ENCODE results near the gene FASN. TPM values are rescaled to one million over a fixed set of nuclear protein-coding genes. Genes with fewer than 3 reads are reported as not detected.

The FASN gene
- total and polyA plus RNA-seq, 2 of the 13 experiments (the other 11 are each of a cell fraction or from before 2014, with no cell fraction given), result 51.7 to 101 TPM

DNA sequence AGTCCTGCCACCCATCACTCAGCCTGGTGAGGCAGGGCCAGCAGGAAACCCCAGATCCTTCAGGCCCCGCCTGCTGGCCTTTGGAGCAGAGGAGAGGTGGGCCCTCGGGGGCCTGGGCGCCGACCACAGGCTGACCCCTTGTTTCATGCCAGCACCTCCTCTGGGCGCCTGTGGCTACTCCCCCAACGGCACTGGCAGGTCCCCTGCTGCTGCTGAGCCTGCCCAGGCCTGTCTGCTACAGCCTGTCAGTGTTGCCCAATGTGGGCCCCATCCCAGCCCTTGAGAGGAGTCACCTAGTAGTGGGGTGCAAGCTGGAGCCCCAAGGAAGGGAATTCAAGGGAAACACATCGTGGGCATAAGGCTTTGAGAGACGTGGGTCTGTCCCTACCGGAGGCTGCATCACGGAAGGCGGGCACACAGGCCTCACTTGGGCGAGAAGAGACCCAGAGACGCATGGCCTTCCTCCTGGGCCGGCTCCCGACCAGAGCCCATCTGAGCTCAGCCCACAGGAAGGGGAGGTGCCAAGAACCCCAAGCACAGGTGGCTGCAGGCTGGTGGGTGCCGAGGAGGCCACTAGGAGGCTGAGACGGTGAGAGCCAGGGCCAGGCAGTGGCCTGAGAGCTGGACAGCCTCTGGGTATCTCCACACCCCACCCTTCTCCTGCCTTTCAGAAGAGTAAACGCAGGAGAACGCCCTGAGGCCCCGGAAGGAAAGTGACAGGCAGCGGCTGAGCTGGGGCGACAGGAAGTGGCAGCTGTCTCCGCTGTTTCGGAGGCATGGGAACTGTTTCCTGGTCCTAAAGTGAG lies 8.0 kb upstream of the FASN start (continued):
- TF ChIP-seq SYNCRIP (IDR thresholded peaks at IDR 0.05; ENCODE audit: insufficient read depth, low read depth, low read length) (no peak), ZNF709 (CRISPR knock-in tag; IDR thresholded peaks at IDR 0.05) (peak; percentile 62), MLLT10 (CRISPR knock-in tag; IDR thresholded peaks at IDR 0.05) (no peak), NR2F2 (IDR thresholded peaks at IDR 0.05; ENCODE audit: borderline replicate concordance, low read depth) (no peak), ZKSCAN5 (CRISPR knock-in tag; IDR thresholded peaks at IDR 0.05) (no peak), RFXAP (CRISPR knock-in tag; IDR thresholded peaks at IDR 0.05; ENCODE audit: borderline replicate concordance) (peak; percentile 89), RNF2 (conservative IDR thresholded peaks at IDR 0.05; ENCODE audit: low read depth) (peak; percentile 60; the same call in 1 of the 2 replicates), KDM3A (CRISPR knock-in tag; IDR thresholded peaks at IDR 0.05; ENCODE audit: low read depth) (0 out of 2 replicates have a peak, but pooled peaks have one; percentile 0), HNRNPUL1 (IDR thresholded peaks at IDR 0.05; ENCODE audit: low read depth, low read length) (no peak), PHF8 (CRISPR knock-in tag; IDR thresholded peaks at IDR 0.05) (peak; percentile 96), TAF15 (IDR thresholded peaks at IDR 0.05; ENCODE audit: low read depth, low read length, poor library complexity, severe bottlenecking) (no peak), PPARG (CRISPR knock-in tag; conservative IDR thresholded peaks at IDR 0.05) (0 out of 2 replicates have a peak, but pooled peaks have one; percentile 11), SRSF1 (optimal IDR thresholded peaks at IDR 0.05; ENCODE audit: low read depth, low read length) (no peak), ZNF10 (CRISPR knock-in tag; IDR thresholded peaks at IDR 0.05; ENCODE audit: borderline replicate concordance, low read depth) (0 out of 2 replicates have a peak, but pooled peaks have one; percentile 64), PHF20 (CRISPR knock-in tag; IDR thresholded peaks at IDR 0.05) (peak; percentile 86), HMG20A (CRISPR knock-in tag; IDR thresholded peaks at IDR 0.05; ENCODE audit: borderline replicate concordance) (peak; percentile 58; the same call in 1 of the 2 replicates), ZNF720 (CRISPR knock-in tag; IDR thresholded peaks at IDR 0.05) (no peak), ZNF816 (CRISPR knock-in tag; IDR thresholded peaks at IDR 0.05; ENCODE audit: borderline replicate concordance) (no peak), TBX2 (CRISPR knock-in tag; IDR thresholded peaks at IDR 0.05; ENCODE audit: borderline replicate concordance) (peak; percentile 92), ZNF496 (CRISPR knock-in tag; IDR thresholded peaks at IDR 0.05; ENCODE audit: insufficient replicate concordance) (no peak)
- TF ChIP-seq, protein P1, sequence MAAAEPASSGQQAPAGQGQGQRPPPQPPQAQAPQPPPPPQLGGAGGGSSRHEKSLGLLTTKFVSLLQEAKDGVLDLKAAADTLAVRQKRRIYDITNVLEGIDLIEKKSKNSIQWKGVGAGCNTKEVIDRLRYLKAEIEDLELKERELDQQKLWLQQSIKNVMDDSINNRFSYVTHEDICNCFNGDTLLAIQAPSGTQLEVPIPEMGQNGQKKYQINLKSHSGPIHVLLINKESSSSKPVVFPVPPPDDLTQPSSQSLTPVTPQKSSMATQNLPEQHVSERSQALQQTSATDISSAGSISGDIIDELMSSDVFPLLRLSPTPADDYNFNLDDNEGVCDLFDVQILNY (CRISPR knock-in tag; conservative IDR thresholded peaks at IDR 0.05), result peak; percentile 9; the same call in 1 of the 2 replicates
- TF ChIP-seq, protein P2, sequence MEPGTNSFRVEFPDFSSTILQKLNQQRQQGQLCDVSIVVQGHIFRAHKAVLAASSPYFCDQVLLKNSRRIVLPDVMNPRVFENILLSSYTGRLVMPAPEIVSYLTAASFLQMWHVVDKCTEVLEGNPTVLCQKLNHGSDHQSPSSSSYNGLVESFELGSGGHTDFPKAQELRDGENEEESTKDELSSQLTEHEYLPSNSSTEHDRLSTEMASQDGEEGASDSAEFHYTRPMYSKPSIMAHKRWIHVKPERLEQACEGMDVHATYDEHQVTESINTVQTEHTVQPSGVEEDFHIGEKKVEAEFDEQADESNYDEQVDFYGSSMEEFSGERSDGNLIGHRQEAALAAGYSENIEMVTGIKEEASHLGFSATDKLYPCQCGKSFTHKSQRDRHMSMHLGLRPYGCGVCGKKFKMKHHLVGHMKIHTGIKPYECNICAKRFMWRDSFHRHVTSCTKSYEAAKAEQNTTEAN (CRISPR knock-in tag; conservative IDR thresholded peaks at IDR 0.05), result peak; percentile 69; the same call in 1 of the 2 replicates
- TF ChIP-seq, protein P3, sequence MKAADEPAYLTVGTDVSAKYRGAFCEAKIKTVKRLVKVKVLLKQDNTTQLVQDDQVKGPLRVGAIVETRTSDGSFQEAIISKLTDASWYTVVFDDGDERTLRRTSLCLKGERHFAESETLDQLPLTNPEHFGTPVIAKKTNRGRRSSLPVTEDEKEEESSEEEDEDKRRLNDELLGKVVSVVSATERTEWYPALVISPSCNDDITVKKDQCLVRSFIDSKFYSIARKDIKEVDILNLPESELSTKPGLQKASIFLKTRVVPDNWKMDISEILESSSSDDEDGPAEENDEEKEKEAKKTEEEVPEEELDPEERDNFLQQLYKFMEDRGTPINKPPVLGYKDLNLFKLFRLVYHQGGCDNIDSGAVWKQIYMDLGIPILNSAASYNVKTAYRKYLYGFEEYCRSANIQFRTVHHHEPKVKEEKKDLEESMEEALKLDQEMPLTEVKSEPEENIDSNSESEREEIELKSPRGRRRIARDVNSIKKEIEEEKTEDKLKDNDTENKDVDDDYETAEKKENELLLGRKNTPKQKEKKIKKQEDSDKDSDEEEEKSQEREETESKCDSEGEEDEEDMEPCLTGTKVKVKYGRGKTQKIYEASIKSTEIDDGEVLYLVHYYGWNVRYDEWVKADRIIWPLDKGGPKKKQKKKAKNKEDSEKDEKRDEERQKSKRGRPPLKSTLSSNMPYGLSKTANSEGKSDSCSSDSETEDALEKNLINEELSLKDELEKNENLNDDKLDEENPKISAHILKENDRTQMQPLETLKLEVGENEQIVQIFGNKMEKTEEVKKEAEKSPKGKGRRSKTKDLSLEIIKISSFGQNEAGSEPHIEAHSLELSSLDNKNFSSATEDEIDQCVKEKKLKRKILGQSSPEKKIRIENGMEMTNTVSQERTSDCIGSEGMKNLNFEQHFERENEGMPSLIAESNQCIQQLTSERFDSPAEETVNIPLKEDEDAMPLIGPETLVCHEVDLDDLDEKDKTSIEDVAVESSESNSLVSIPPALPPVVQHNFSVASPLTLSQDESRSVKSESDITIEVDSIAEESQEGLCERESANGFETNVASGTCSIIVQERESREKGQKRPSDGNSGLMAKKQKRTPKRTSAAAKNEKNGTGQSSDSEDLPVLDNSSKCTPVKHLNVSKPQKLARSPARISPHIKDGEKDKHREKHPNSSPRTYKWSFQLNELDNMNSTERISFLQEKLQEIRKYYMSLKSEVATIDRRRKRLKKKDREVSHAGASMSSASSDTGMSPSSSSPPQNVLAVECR (CRISPR knock-in tag; IDR thresholded peaks at IDR 0.05; ENCODE audit: borderline replicate concordance), result peak; percentile 86
- TF ChIP-seq, protein P4, sequence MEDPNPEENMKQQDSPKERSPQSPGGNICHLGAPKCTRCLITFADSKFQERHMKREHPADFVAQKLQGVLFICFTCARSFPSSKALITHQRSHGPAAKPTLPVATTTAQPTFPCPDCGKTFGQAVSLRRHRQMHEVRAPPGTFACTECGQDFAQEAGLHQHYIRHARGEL (CRISPR knock-in tag; IDR thresholded peaks at IDR 0.05), result no peak

Data from HepG2 (cell line).